Caco-2 (cell line): Measurements from ENCODE around the gene MICU1. TPM values are rescaled to one million over a fixed set of nuclear protein-coding genes. Genes with fewer than 3 reads are reported as not detected.

Experiments used
- BruUV-seq: library from RNA; stranded (reverse); fragments of 400-500 nt; replicated peaks from 2 replicates; lab custom pipeline; 2021; lab: Mats Ljungman, UMichigan
- CTCF ChIA-PET: fragments of 300-600 bp; sonication (Branson Sonifier 250); formaldehyde crosslinking; loops from one replicate; lab custom pipeline; 2022; ENCODE audit warnings: antibody characterized with exemption; lab: Charles Lee
- POLR2A ChIA-PET: fragments of 300-600 bp; sonication (Branson Sonifier 250); formaldehyde crosslinking; loops from one replicate; lab custom pipeline; 2022; ENCODE audit warnings: antibody characterized with exemption; lab: Charles Lee
- DNase-seq, 2 experiments: peaks; one replicate each; pipeline versions ENCODE4 v3.0.0 to v3.0.0-alpha.2; 2020 to 2022
- H3K27me3 ChIP-seq: replicated peaks from 2 replicates; pipeline ENCODE4 v1.6.0; 2011; ENCODE audit warnings: low read length; ENCODE audit not compliant: control insufficient read depth, insufficient read depth
- H3K36me3 ChIP-seq: 2 replicates; pipeline ENCODE4 v1.5.1; 2011; ENCODE audit warnings: low read length; ENCODE audit not compliant: control insufficient read depth, insufficient read depth
- H3K4me1 ChIP-seq: fragments of 250-450 bp; sonication (Bioruptor Pico); 2 replicates; pipeline ENCODE4 v1.5.1; 2020; ENCODE audit warnings: mild to moderate bottlenecking
- H3K4me3 ChIP-seq: 2 replicates; pipeline ENCODE4 v1.5.1; 2011; ENCODE audit warnings: low read depth, mild to moderate bottlenecking, control low read depth, low read length
- H3K9me3 ChIP-seq: fragments of 250-450 bp; sonication (Bioruptor Pico); 2 replicates; pipeline ENCODE4 v1.5.1; 2020; ENCODE audit warnings: mild to moderate bottlenecking, moderate library complexity
- H3K27ac Mint-ChIP-seq: one replicate; pipeline ENCODE4 v1.8.0; 2022; ENCODE audit warnings: mixed read lengths; ENCODE audit not compliant: unreplicated experiment
- H3K27me3 Mint-ChIP-seq: one replicate; pipeline ENCODE4 v1.8.0; 2022; ENCODE audit warnings: mixed read lengths; ENCODE audit not compliant: insufficient read depth, unreplicated experiment
- H3K36me3 Mint-ChIP-seq: one replicate; pipeline ENCODE4 v1.8.0; 2022; ENCODE audit warnings: mild to moderate bottlenecking, mixed read lengths; ENCODE audit not compliant: insufficient read depth, unreplicated experiment
- H3K4me1 Mint-ChIP-seq: one replicate; pipeline ENCODE4 v1.8.0; 2022; ENCODE audit warnings: low read depth, mixed read lengths; ENCODE audit not compliant: unreplicated experiment
- H3K4me3 Mint-ChIP-seq: one replicate; pipeline ENCODE4 v1.8.0; 2022; ENCODE audit warnings: mild to moderate bottlenecking, moderate library complexity, mixed read lengths; ENCODE audit not compliant: unreplicated experiment
- H3K9me3 Mint-ChIP-seq: one replicate; pipeline ENCODE4 v1.8.0; 2022; ENCODE audit warnings: mixed read lengths; ENCODE audit not compliant: unreplicated experiment
- CTCF ChIP-seq, 2 experiments: fragments of 200-600 bp in 1 of 2; IDR thresholded peaks; 1 replicate in 1 of 2; 2 replicates in 1 of 2; pipeline versions ENCODE4 v1.5.1 to v1.8.0; 2011 to 2022; ENCODE audit warnings: antibody characterized with exemption in 1 of 2, control low read depth in 1 of 2, inconsistent platforms in 1 of 2, low read depth in 1 of 2, low read length in 1 of 2, mild to moderate bottlenecking in 1 of 2, moderate library complexity in 1 of 2; ENCODE audit not compliant: insufficient read depth in 1 of 2, severe bottlenecking in 1 of 2, unreplicated experiment in 1 of 2
- intact Hi-C: fragments of 100-400 bp; cut with micrococcal nuclease; formaldehyde crosslinking; loops from one replicate; pipeline ENCODE4 v1.10.0; 2022; ENCODE audit not compliant: unreplicated experiment
- total RNA-seq: library from RNA; stranded (reverse); gene quantifications from 2 replicates; pipeline ENCODE4 v1.2.3, GENCODE V29; 2022

The MICU1 gene
- total RNA-seq, 1 experiment from 2014 or later, result 83.2 TPM

GRCh38 chr10:72342911-72343310 is 283.0 kb downstream of the MICU1 start:
- POLR2A ChIA-PET, result no interaction called here
- intact Hi-C loops, result no loop called here
- no TSS peak for BruUV-seq
- CTCF ChIA-PET, result interaction anchor here (0.6 to 0.8 kb wide), 3 partner anchors 61 to 217 kb away, joined by 3 to 7 read pairs (median 3); no protein-coding TSS in a partner anchor
- no peak overlapping the region for H3K4me3 ChIP-seq
- DNase-seq, result no peak
- H3K4me1 ChIP-seq, result no peaks in the 10 kb centered on the region
- Mint-ChIP-seq H3K4me3 (no peak overlapping the region), H3K36me3 (peaks cover 58% of the 10 kb centered on the region), H3K9me3 (no peaks in the 10 kb centered on the region), H3K27me3 (no peaks in the 10 kb centered on the region), H3K4me1 (no peaks in the 10 kb centered on the region), H3K27ac (no peak overlapping the region)
- H3K36me3 ChIP-seq, result peaks cover 10% of the 10 kb centered on the region
- H3K9me3 ChIP-seq, result no peaks in the 10 kb centered on the region
- no peak for TF ChIP-seq CTCF (IDR thresholded peaks at IDR 0.05; ENCODE audit: insufficient read depth in 1 of 2, low read depth in 1 of 2, low read length in 1 of 2, severe bottlenecking in 1 of 2, unreplicated experiment in 1 of 2)
- no peaks in the 10 kb centered on the region for H3K27me3 ChIP-seq

GRCh38 chr10:72340510-72341261 is 285.2 kb downstream of the MICU1 start:
- no peaks in the 10 kb centered on the region for H3K27me3 ChIP-seq
- no peaks in the 10 kb centered on the region for H3K9me3 ChIP-seq
- H3K27ac Mint-ChIP-seq, result no peak overlapping the region
- H3K4me3 Mint-ChIP-seq, result no peak overlapping the region
- H3K4me3 ChIP-seq, result no peak overlapping the region
- DNase-seq, result peak; percentile 71 to 86
- intact Hi-C loops, result no loop called here
- H3K9me3 Mint-ChIP-seq, result no peaks in the 10 kb centered on the region
- no peaks in the 10 kb centered on the region for H3K4me1 ChIP-seq
- POLR2A ChIA-PET, result no interaction called here
- TF ChIP-seq CTCF (IDR thresholded peaks at IDR 0.05; ENCODE audit: insufficient read depth in 1 of 2, low read depth in 1 of 2, low read length in 1 of 2, severe bottlenecking in 1 of 2, unreplicated experiment in 1 of 2), result peak; percentile 94 to 96
- H3K36me3 Mint-ChIP-seq, result peaks cover 73% of the 10 kb centered on the region
- CTCF ChIA-PET, result no interaction called here
- peaks cover 10% of the 10 kb centered on the region for H3K36me3 ChIP-seq
- no peaks in the 10 kb centered on the region for H3K4me1 Mint-ChIP-seq
- BruUV-seq, result no TSS peak
- no peaks in the 10 kb centered on the region for H3K27me3 Mint-ChIP-seq

- Histone ChIP-seq H3K4me3 (no peak overlapping the region), H3K36me3 (peaks cover 5% of the 10 kb centered on the region), H3K27me3 (no peaks in the 10 kb centered on the region), H3K4me1 (no peaks in the 10 kb centered on the region), H3K9me3 (no peaks in the 10 kb centered on the region)
- Mint-ChIP-seq H3K4me3 (no peak overlapping the region), H3K27ac (no peak overlapping the region), H3K36me3 (peaks cover 71% of the 10 kb centered on the region), H3K27me3 (no peaks in the 10 kb centered on the region), H3K4me1 (no peaks in the 10 kb centered on the region), H3K9me3 (no peaks in the 10 kb centered on the region)
- BruUV-seq, result no TSS peak
- no peak for DNase-seq
- POLR2A ChIA-PET, result no interaction called here
- intact Hi-C loops, result no loop called here
- TF ChIP-seq CTCF (IDR thresholded peaks at IDR 0.05; ENCODE audit: insufficient read depth in 1 of 2, low read depth in 1 of 2, low read length in 1 of 2, severe bottlenecking in 1 of 2, unreplicated experiment in 1 of 2), result no peak
- CTCF ChIA-PET, result no interaction called here
Measured at GRCh38 chr10:72338180-72338579, 287.7 kb downstream of the MICU1 start.
